Stimulated activated CD8-positive, alpha-beta memory T cell treated with anti-CD3 and anti-CD28 coated beads, Interleukin-15, amount 100 ng/mL, for 4 hours (primary cell): Measurements from ENCODE around the gene RPUSD1.
A peak's percentile ranks its signal among the peaks of the same experiment; 100 is the strongest.
"Not testable (repeated sequence)": the region's sequence is repeated elsewhere in the genome, so short reads cannot be mapped to it uniquely, and the experiment has no call there.

Experiments
- DNase-seq, 2 donors: peaks; one replicate each; pipeline ENCODE4 v3.0.0-alpha.2; 2020; ENCODE audit warnings: low read depth in 2 of 2

The RPUSD1 gene

DNA sequence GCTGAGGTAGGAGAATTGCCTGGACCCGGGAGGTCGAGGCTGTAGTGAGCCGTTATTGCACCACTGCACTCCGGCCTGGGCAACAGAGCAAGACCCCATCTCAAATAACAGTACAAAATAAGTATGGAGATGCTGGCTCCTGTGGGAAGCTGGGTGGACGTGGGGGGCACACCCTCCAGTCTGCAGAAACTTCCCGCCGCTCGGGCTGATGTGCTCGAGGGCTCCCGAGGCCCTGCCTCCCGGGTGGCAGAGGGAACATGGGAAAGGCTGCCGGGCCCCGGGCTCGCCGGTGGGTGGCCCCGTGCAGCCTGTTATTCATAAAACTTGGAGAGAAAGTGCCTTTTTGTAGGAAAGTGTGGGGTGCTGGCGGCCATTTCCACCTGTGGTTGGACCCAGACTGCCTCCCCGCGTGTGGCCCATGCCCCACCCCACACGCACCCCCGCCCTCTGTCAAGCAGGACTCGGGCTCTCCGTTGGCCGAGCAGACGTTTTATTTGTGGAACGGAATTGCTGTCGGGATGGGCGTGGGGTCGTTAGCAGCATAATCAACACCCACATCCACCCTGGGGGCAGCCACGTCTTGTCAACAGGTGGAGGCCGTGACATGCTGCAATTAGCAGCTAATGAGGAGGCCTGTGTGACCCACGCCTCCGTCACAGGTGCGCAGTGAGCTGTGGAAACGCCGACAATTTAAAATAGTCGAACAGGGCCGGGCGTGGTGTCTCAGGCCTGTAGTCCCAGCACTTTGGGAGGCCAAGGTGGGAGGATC is 40.0 kb downstream of the RPUSD1 start:
- no peak for DNase-seq

DNA sequence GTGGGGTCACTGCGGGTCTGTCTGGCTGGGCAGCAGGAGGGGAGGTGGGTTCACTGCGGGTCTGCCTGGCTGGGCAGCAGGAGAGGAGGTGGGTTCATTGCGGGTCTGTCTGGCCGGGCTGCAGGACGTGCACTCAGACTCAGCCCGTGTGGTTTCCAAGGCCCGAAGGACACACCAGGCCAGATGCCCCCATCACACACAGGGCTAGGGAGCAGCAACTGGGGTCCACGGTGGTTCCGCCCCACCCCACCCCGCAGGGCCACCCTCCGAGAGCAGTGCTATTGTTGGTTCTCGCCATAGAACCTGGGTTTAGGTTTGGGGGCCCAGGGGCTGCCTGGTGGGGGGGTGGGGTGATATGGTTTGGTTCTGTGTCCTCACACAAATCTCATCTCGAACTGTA is 41.5 kb downstream of the RPUSD1 start:
- no peak for DNase-seq

DNA sequence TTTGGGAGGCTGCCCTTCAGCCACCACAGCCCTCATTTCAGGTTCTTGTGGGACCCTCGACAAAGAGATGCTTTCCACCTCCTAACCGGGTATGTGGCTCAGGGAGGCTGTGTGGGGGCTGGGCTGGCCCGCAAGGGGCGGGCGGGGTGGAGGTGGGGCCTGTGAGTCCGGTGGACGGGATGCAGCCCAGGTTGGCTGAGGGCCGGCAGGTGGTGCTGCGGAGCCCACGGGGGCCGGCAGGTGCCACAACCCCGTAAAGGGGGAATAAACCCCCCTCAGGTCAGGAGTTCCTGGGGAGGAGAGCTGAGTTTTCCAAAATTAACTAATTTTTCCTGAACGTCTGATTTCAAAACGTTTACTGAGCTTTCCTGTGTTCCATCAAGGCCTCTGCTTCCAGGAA is 42.4 kb downstream of the RPUSD1 start:
- DNase-seq = no peak

DNA sequence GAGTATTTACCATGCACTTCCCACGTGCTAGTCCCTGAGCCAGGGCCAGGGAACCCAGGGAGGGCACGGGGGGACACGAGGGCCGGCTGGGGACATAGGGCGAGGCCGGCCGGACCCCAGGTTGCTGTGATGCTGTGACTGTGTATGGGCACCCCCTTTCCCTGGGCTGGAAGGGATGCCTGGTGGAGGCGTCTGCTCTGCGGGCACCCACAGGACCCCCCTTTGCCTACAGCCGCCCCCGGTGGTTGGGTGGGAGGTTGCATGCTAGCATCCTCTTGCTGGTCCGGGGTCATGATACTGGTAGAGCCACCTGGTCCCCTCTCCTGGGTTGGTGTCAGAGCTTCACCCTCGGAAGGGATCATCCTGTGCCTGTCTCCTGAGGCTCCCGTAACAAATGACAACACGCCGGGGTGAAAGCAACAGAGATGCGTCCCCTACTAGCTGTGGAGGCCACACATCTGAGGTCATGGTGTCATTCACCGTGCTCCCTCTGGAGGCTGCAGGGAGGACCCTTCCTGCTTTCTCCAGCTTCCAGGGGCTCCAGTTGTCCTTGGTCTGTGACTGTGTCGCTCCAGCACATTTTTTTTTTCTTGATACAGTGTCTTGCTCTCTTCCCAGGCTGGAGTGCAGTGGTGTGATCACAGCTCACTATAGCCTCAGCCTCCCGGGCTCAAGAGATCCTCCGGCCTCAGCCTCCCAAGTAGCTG is 44.2 kb downstream of the RPUSD1 start:
- no peak for DNase-seq

DNA sequence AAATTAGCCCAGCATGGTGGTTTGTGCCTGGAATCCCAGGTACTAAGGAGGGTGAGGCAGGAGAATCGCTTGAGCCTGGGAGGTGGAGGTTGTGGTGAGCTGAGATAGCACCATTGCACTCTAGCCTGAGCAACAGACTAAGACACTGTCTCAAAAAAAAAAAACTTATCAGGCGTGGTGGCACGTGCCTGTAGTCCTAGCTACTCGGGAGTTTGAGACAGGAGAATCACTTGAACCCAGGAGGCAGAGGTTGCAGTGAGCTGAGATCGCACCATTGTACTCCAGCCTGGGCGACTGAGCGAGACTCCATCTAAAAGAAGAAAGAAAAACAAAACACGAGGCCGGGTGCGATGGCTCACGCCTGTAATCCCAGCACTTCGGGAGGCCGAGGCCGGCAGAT is 45.3 kb downstream of the RPUSD1 start:
- DNase-seq = not testable (repeated sequence)

DNA sequence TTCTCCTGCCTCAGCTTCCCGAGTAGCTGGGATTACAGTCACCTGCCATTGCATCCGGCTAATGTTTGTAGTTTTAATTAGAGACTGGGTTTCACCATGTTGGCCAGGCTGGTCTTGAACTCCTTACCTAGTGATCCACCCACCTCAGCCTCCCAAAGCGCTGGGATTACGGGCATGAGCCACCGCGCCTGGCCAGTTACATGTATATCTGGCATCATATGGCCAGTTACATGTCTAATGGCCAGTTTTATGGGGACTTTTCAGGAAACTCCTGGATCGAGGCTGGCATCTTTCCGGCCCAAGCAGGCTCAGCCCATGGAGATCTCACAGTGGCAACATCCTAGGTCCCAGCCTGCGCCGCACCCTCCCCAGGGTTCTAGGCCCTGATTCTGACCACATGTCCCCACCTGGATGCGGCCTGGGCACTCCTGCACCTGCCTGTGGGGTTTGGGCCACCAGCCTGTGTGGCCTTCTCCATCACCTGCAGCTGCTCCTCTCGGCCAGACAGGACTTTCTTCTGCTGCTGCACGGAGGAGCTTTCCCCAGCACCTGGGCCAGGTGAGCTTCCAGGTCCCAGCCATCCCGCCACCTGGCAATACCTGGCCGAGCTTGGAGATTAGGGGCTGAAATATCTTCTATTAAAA is 46.1 kb downstream of the RPUSD1 start:
- no peak for DNase-seq

DNA sequence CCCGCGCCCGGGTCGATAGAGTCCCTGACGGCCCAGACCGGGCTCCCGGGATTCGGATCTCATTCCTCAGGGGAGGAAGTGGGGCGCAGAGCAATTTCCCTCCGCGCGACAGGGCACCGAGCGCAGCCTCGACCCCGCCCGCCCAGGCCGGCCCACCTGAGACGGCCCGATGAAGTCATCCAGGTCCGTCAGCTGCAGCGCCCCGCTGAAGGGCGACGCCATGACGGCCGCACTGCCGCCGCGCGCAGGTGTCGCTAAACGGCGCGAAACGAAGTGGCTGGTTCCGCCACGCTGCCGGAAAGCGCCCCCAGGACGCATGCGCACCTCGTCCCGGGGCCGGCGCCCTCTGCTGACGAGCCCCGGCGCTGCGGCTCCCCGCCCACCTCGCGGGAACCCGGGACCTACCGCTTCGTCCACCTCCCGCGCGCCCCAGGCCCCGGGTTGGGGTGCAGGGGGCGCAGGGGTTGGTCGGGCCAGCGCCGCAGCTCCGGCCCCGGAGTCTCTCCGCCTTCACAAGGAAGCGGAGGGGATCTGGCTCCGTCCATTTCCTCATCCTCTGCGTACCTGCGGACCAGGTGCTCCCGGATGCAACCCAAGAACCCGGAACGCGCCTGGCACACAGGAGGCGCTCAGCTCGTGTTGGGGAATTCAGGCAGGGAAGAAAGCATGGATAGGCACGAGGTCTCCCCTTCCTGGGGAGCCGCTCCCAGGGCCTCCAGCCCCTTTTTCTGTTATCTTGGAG is 47.2 kb downstream of the RPUSD1 start, which contains the start of gene CIAO3:
TSS of gene CIAO3 (minus strand) at position 234 of the 742 bp plus-strand sequence. CDS start at position 222, 12 bp downstream.
- peak; percentile 82 to 88 for DNase-seq

DNA sequence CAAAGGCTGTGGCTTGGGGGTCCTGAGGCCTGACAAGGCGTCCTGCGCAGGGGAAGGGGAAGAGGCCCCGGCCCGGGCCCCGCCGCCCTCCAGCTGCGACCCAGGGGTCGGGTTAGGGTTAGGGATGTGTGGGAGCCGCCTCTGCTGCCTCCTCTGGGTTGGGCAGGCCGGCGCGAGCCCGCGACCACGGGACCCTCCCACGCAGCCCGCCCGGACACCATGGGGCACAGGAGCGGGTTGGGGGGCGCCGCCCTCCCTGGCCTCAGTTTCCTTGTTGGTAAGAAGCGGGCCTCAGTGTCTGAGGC is 47.8 kb downstream of the RPUSD1 start:
- no peak for DNase-seq

DNA sequence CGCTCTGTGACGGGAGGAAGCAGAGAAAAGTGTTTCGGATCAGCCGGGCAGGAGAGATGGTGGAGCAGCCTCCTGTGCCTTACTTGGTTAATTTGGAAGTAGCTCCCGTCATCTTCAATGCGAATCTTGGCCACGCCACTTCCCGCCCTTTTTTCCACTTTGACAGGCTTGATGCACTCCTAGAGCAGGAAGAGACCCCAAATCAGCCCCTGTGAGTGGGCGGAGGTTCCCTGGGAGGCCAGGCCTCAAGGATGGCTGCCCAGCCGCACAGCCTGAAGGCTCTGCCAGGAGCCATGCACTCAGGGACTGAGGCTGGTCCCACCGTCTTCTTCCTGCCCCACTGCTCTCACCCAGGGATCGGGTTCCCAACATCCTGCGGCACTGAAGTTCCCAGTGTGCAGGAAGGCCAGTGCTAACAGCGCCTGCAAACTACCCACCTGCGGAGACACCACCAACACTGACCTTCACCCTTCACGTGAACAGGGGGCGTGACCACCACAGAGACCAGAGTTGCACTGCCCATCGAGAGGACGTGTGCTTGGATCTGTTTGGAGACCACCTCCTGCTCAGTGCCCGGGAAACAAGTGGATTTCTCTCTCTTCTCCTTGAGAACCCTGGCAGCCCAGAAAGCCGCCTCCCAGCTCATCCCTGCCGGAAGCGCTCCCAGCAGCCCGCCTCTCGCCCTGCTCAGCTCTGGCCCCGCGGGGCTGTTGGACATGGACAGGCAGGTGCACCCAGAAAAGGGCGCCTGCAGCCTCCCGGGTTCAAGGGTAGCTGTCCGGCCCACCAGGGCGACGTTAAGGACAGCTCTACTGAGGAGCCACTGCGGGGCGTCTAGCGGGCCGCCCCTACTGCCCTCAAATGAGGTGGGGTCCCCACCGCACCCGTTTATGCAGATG is 48.4 kb downstream of the RPUSD1 start:
- no peak for DNase-seq

DNA sequence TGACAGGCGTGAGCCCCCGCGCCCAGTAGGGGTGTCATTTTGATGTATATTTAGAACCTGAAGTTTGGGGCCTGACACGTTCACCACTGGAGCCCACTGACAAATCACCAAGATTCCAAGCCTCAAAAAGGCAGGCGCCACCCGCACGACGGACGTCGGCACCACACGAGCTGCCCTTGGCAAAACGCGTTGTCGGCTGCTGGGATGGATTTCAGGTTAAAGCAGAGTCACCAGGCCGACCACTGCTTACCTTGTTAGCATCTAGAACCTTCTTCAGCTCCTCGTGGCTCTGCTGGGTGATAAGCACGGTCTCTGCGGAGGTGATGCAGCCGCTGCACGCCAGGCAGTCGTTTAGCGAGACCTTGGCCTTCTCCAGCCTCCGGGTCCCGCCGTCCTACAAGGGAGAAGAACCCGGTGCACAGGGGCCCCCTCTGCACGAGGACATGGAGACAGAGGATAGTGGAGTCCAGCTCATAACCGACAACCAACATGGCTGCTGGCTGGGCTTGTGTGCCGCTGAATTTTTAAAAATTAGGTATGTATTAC is 51.2 kb downstream of the RPUSD1 start:
- DNase-seq = no peak

DNA sequence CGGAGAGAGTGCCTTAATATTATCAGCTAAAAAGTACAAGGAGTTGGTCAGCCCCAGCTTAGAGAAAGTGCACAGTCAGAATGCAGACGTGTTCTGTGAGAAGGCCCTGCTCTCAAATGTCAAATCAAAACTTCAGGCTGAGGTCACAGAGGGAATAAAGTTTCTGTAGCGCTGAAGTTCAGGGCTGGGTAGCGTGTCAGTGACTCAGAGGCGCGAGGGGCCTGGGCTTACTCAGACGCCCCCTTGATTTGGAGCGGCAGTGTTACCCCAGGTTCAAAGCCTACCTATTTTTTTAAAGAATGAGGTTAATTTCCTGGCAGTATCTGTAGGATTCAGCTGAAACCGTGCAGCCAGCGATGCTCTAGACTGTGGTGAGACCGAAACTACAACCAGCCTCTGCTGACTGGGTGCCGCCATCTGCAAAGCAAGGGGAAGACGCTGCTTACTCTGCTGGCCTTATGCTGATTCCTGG is 52.2 kb downstream of the RPUSD1 start:
- DNase-seq = no peak

DNA sequence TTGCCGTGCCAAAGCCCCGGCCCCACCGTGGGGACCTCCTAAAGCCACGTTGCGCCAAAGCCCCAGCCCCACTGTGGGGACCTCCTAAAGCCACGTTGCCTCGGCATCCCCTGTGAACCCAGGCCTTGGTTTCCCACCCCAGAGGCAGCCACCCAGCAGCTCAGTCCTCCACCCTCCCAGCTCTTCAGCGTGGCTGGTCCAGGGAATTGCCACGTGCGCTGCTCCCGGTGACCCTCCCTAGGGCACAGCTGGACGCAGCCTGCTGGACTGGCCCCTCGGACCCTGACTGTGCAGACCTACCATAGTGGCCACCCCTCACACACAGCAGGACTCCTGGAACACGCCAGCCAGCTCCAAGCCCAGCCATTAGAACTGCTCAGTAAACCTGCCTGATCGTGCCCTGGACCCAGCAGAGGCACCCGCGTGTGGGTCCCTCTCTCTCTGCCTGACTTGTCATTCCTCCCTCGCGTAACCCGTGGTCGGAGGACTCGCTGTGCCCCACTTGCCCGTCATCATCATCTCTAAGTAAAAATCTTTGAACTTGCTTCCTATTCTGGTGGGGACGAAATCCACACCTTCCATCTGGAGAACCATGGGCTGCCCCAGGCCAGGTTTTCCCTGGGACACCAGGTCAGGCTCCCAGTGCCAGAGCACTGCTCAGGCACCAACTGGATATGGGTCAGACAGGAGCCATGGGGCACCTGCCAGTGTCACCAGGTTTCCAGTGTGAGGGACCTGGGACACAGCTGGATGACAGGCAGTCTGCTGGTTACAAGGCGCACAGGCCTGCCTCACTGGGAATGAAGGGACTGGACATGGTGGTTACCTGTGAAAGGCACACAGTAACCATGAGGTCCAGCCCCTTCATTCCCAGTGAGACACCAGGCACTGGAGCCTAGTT is 53.0 kb downstream of the RPUSD1 start:
- no peak for DNase-seq
